Activated CD4-positive, CD25-positive, alpha-beta regulatory T cell (primary cell): ENCODE results near the gene S100A10.
A peak's percentile ranks its signal among the peaks of the same experiment; 100 is the strongest.

Source experiments
- DNase-seq, 4 experiments: peaks; one replicate each; lab custom pipeline; 2025; lab: John Stamatoyannopoulos, UW

S100A10 gene

DNA sequence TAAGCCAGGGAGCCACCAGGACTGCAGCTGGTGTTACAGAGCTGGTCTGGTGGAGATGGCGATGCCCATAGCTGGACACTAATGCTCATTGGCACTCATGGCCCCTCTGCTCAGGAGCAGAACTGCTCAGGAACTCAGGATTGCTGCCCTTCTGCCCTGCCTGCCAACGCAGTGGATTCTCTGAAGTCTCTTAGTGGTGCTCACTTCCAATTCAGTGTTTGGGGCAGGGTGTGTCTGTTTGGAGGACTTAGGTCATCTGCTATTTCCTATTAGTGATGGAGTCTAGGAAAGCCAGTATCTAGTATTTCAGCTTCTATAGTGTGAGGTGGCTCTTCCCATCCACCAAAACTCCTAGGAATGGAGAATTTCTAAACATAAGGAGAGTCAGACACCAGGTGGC lies 29.1 kb downstream of the S100A10 start:
- DNase-seq: no peak

DNA sequence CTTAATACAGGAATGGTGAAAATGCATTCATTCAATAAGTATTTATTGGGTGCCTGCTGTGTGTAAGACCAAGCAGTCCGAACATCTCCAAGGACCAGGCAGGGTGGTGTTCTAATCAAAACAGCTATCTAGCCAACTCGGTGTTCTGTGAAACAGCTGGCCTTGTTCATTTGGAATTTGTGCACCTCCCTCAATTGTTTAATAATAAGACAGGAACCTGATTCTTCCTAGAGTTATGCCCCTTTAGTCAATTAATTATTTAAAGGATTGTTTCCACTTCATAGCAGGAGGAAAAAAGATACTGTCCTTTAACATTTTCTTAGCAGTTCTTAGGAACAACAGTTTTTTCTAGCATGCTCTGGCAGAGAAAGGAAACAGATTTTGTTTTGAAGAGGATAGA lies 30.4 kb downstream of the S100A10 start:
- no peak for DNase-seq

GRCh38 chr1:151961833-151962232 lies 31.8 kb downstream of the S100A10 start:
- no peak for DNase-seq

- DNase-seq: no peak
These were observed 32.7 kb downstream of the S100A10 start for GRCh38 chr1:151960780-151961513.

DNA sequence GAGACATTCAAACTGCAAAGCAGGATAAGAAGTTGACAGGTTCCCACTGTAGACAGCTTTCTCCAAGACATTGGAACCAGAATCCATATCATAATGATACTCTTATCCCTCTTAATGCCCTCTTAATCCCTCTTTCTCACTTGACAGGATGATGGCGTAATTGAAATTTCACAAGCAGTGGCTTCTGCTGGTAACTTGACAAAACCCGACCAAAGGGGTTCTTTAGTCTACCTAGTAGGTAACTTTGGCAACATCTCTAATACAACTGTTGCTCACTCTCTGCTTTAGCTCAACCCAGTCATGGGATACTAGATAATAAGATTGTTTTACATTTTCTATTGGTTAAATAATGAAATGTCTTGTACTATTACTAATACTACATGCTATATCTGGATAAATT lies 34.7 kb downstream of the S100A10 start:
- DNase-seq: no peak

DNA sequence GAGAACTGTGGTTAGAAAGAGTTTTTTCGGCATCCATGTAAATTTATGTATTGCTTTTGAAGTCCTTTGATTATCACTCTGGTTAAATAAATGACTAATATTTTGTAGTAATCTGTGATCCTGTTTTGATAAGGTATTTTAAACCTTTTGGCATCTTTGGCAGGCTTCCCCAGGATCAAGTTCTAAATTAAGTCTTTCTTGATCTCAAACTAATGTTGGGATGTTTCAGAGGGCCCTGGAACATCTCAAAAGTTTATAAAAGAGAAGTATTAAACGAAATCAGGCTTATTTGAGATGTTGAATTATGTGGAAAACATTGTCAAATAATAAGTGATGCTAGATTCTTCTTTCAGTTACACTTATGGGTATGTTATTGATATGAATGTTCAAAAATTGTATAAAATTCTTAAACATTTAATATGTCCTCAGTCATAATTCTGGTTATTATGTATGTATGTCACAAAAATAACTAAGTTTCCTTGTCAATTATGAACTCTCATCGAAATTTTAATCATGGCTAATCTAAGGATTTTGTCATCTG lies 36.6 kb downstream of the S100A10 start:
- no peak for DNase-seq

DNA sequence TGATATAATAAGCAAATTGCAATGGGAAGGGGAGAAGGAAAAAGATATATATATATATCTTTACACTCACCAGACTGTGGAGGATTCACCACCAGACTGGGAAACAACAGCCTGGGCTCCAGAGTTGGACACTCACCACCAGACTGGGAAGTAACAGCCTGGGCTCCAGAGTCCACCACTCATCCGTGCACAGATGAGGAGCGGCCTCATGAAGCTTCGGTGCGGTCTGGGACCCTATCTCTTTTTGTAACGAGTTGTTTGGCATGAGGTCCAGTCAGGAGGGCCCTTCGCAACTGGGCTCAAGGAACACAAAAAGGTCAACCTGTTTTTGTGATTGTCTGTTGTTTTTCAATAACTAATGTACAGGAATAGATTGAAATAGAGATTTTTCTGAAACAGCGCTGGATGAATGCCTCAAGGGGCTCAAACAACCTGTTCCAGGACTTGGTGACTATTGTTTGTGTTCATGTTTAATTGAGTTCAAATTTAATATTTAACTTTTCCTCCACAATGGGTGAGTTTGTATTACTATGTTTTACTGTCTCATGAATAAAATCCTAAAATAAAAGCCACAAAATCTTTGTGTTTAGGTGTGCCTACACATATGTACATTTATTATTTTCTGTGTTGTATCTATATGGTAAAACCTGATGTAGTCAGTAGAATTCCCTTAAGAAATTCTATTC lies 40.1 kb downstream of the S100A10 start:
- DNase-seq: no peak

- no peak for DNase-seq
These were observed 40.8 kb downstream of the S100A10 start for GRCh38 chr1:151952811-151953210.

DNA sequence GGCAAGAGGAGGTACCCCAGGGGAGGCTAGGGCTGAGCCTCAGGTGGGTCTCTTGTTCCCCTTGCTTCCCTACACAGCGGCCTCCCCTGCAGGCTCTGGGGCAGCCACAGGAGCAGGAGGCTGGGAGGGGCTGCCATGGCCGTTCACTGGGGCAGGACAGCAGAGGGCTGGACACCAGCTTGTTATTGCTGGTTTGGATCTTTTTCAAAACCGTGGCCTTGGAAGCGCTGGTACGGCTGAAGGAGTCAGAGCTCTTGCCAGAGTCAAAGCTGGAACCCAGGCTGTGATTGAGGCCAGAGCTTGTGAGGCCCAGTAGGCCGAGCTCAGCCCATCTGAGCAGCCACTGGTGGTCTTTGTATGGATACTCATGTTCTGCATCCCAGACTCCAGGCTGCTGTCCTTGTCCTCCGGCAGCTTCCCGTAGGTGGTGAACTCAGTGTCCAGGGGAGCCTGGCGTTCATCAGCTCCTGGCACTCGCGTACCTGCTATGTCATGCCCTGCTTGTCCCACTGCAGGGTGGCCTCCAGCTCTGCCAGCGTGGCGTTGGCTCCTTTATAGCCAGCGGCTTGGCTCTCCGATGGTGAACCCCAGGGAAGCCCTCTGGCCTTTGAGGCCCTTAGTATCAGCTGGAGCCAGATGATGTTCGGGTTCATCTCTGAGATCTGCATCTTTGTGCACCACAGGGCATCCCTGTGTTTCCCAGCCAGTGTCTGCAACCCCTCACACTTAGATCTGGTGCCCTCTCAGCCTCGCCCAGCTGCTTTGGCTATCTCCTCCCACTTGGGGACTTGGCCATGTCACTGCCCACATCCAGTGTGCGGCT lies 44.1 kb downstream of the S100A10 start:
- DNase-seq: no peak

GRCh38 chr1:151948506-151948905 lies 45.2 kb downstream of the S100A10 start:
- DNase-seq: no peak

- no peak for DNase-seq
These were observed 46.5 kb downstream of the S100A10 start for GRCh38 chr1:151947140-151947539.

GRCh38 chr1:151945725-151946722 lies 47.6 kb downstream of the S100A10 start:
- DNase-seq: peak in 3 of 4 experiments; percentile 31 to 63 (median 54)

- no peak for DNase-seq
These were observed 48.6 kb downstream of the S100A10 start for GRCh38 chr1:151944857-151945575.

DNA sequence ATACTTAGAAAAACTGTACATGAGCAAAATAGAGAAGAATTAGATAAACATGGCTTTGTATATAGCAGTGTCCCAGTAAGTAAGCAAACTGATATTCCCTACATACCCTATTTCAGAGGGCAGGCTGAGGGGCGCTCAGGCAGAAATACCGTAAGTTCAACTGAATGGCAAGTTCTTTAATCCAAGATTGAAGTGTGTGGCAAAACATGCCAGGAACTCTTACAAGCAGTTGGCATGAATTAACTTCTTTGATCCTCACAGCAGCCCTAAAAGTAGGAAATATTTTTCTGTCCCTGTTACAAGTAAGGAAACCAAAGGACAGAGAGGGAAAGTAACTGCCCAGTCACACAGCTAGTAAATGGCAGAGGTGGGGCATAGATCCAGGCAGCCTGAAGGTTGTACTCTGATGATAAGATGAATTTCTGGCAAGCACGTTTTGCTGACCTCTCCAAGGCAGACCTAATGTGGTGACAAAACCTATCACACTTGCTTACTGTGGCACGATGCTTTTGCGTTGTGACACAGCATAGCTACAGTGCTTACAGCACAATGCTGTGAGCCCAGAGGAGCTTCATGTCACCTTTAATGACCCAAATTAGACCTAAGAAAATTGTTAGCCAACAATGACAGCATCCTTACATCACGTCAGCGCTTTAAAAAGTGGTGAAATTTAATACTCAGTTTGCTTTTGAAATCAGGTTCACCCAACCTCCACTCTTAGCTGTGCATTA lies 49.4 kb downstream of the S100A10 start:
- DNase-seq: no peak

- DNase-seq: no peak
These were observed 50.1 kb downstream of the S100A10 start for GRCh38 chr1:151943591-151943990.

GRCh38 chr1:151942882-151943281 lies 50.8 kb downstream of the S100A10 start:
- no peak for DNase-seq

- no peak for DNase-seq
These were observed 53.1 kb downstream of the S100A10 start for GRCh38 chr1:151940541-151940940.

- DNase-seq: no peak
These were observed 53.9 kb downstream of the S100A10 start for GRCh38 chr1:151939779-151940178.

DNA sequence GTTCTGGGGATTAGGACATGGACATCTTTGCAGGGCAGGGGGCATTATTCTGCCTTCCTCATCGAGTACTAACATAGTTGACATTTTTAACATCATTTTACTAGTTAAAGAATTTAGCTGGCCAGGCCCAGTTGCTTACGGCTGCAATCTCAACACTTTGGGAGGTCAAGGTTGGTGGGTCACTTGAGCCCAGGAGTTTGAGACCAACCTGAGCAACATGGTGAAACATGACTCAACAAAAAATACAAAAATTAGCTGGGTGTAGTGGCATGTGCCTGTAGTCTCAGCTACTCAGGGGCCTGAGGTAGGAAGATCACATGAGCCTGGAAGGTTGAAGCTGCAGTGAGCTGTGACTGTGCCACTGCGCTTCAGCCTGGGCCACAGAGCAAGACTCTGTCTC lies 54.5 kb downstream of the S100A10 start:
- no peak for DNase-seq

DNA sequence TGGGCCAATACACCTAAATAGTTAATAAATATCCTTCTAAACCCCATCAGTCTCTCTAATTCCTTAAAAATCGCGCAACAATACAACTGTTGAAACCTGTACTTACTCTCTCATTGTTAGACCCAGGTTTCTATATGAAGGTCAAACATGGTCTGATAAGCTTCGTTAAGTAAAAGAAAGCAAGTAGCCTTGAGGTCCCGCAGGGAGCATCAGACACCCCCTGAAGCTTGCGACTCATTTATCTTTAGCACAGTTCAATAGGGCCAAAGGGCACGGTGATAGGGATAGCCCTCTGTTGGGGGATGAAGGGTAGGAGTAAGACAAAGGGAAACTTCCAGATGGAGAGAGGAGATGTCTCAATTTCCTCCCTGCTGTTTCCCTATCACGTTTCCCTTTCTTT lies 57.0 kb downstream of the S100A10 start:
- no peak for DNase-seq
